HEK293T (cell line): ENCODE results near the gene NCDN.

Experiments
- BHLHE40 ChIP-seq: fragments of 450-650 bp; IDR thresholded peaks from 2 replicates; pipeline ENCODE4 v1.6.1; 2016; ENCODE audit warnings: mild to moderate bottlenecking, moderate library complexity, borderline replicate concordance
- ELF4 ChIP-seq: fragments of 450-650 bp; IDR thresholded peaks from 2 replicates; pipeline ENCODE4 v1.6.1; 2017; ENCODE audit warnings: antibody characterized with exemption
- FOXA1 ChIP-seq: fragments of 450-650 bp; IDR thresholded peaks from 2 replicates; pipeline ENCODE4 v1.6.1; 2016; ENCODE audit warnings: mild to moderate bottlenecking
- FOXM1 ChIP-seq: fragments of 450-650 bp; IDR thresholded peaks from 2 replicates; pipeline ENCODE4 v1.6.1; 2017; ENCODE audit warnings: mild to moderate bottlenecking, borderline replicate concordance
- HDGF ChIP-seq: fragments of 450-650 bp; IDR thresholded peaks from 2 replicates; pipeline ENCODE4 v1.6.1; 2017; ENCODE audit warnings: antibody characterized with exemption, borderline replicate concordance
- L3MBTL2 ChIP-seq: fragments of 450-650 bp; conservative IDR thresholded peaks from 2 replicates; pipeline ENCODE4 v1.6.1; 2016; ENCODE audit warnings: mild to moderate bottlenecking
- LEF1 ChIP-seq: fragments of 450-650 bp; IDR thresholded peaks from 2 replicates; pipeline ENCODE4 v1.6.1; 2017; ENCODE audit warnings: mild to moderate bottlenecking, borderline replicate concordance
- NFRKB ChIP-seq: fragments of 450-650 bp; IDR thresholded peaks from 2 replicates; pipeline ENCODE4 v1.6.1; 2016; ENCODE audit warnings: mild to moderate bottlenecking, moderate library complexity
- SP1 ChIP-seq: fragments of 450-650 bp; IDR thresholded peaks from 2 replicates; pipeline ENCODE4 v1.6.1; 2017
- SUZ12 ChIP-seq: fragments of 450-650 bp; IDR thresholded peaks from 2 replicates; pipeline ENCODE4 v1.6.1; 2016; ENCODE audit warnings: mild to moderate bottlenecking

- no peak for TF ChIP-seq ELF4
- no peak for TF ChIP-seq BHLHE40
- TF ChIP-seq FOXA1: no peak
- no peak for TF ChIP-seq SUZ12
- no peak for TF ChIP-seq FOXM1
- TF ChIP-seq SP1: no peak
- no peak for TF ChIP-seq HDGF
- TF ChIP-seq L3MBTL2: no peak
- TF ChIP-seq NFRKB: no peak
- no peak for TF ChIP-seq LEF1
Observed at GRCh38 chr1:35530168-35530567, 27.4 kb upstream of the NCDN start.
